CD14-positive monocyte (primary cell): ENCODE results near the gene CHST6. TPM values are rescaled to one million over a fixed set of nuclear protein-coding genes. Genes with fewer than 3 reads are reported as not detected.

Experiments
- DNase-seq, 3 donors: peaks; one replicate each; pipeline ENCODE4 v3.0.0-alpha.2; 2011 to 2022
- H2AFZ ChIP-seq: 2 replicates; pipeline ENCODE4 v1.6.0; 2012; ENCODE audit warnings: mild to moderate bottlenecking, low read depth, low read length, inconsistent platforms; ENCODE audit not compliant: insufficient read depth, poor library complexity, severe bottlenecking
- H3K27ac ChIP-seq, 2 donors: 1 replicate in 1 of 2; 2 replicates in 1 of 2; pipeline ENCODE4 v1.5.1; 2012 to 2013; ENCODE audit warnings: low read length in 2 of 2, control low read depth in 1 of 2, inconsistent platforms in 1 of 2, low read depth in 1 of 2, mild to moderate bottlenecking in 1 of 2
- H3K27me3 ChIP-seq, 2 donors: one replicate each; pipeline versions ENCODE4 v1.6.0 to v1.6.1; 2011 to 2013; ENCODE audit warnings: low read length in 2 of 2; ENCODE audit not compliant: control insufficient read depth in 2 of 2, insufficient read depth in 2 of 2
- H3K36me3 ChIP-seq, 2 donors: replicated peaks in 1 of 2; 1 replicate in 1 of 2; 2 replicates in 1 of 2; pipeline versions ENCODE4 v1.5.1 to v1.6.1; 2012 to 2013; ENCODE audit warnings: low read length in 2 of 2, control low read depth in 1 of 2, inconsistent platforms in 1 of 2, mild to moderate bottlenecking in 1 of 2; ENCODE audit not compliant: insufficient read depth in 2 of 2, control insufficient read depth in 1 of 2
- H3K4me1 ChIP-seq, 2 donors: 1 replicate in 1 of 2; 2 replicates in 1 of 2; pipeline versions ENCODE4 v1.5.1 to v1.6.1; 2012 to 2013; ENCODE audit warnings: low read length in 2 of 2, control low read depth in 1 of 2, inconsistent platforms in 1 of 2, mild to moderate bottlenecking in 1 of 2, moderate library complexity in 1 of 2; ENCODE audit not compliant: insufficient read depth in 2 of 2, control insufficient read depth in 1 of 2
- H3K4me2 ChIP-seq: replicated peaks from 2 replicates; pipeline ENCODE3; 2012; ENCODE audit warnings: low read length, moderate library complexity, mild to moderate bottlenecking; ENCODE audit not compliant: poor library complexity, severe bottlenecking; ENCODE audit errors: extremely low read depth
- H3K4me3 ChIP-seq, 3 experiments: fragments of 200-600 bp in 1 of 3; sonication (generic) in 1 of 3; replicated peaks in 1 of 3; 1 replicate in 2 of 3; 2 replicates in 1 of 3; pipeline ENCODE4 v1.5.1; 2011 to 2013; ENCODE audit warnings: low read length in 3 of 3, mild to moderate bottlenecking in 3 of 3, control low read depth in 2 of 3, low read depth in 2 of 3, inconsistent platforms in 1 of 3, moderate library complexity in 1 of 3
- H3K79me2 ChIP-seq: 2 replicates; pipeline ENCODE4 v1.6.0; 2012; ENCODE audit warnings: mild to moderate bottlenecking, control low read depth, inconsistent platforms, low read length, moderate library complexity; ENCODE audit not compliant: insufficient read depth
- H3K9ac ChIP-seq: 2 replicates; pipeline ENCODE4 v1.6.0; 2017; ENCODE audit warnings: low read length, mild to moderate bottlenecking; ENCODE audit not compliant: insufficient read depth, poor library complexity, severe bottlenecking
- H3K9me3 ChIP-seq, 2 donors: replicated peaks in 1 of 2; 1 replicate in 1 of 2; 2 replicates in 1 of 2; pipeline versions ENCODE4 v1.5.1 to v1.6.1; 2012 to 2013; ENCODE audit warnings: low read length in 2 of 2, control low read depth in 1 of 2; ENCODE audit not compliant: control insufficient read depth in 1 of 2, insufficient read depth in 1 of 2
- H4K20me1 ChIP-seq: 2 replicates; pipeline ENCODE4 v1.6.0; 2012; ENCODE audit warnings: mild to moderate bottlenecking, low read length, control low read depth, moderate library complexity; ENCODE audit not compliant: insufficient read depth
- H3K27ac Mint-ChIP-seq, 7 donors: one replicate each; pipeline ENCODE4 v1.8.0; 2020; ENCODE audit warnings: mild to moderate bottlenecking in 7 of 7, mixed read lengths in 7 of 7, moderate library complexity in 6 of 7, inconsistent platforms in 2 of 7
- H3K27me3 Mint-ChIP-seq, 3 donors: one replicate each; pipeline ENCODE4 v1.8.0; 2021 to 2022; ENCODE audit warnings: low read depth in 3 of 3, mild to moderate bottlenecking in 3 of 3, mixed read lengths in 3 of 3, moderate library complexity in 3 of 3, inconsistent platforms in 1 of 3
- H3K36me3 Mint-ChIP-seq, 2 donors: one replicate each; pipeline ENCODE4 v1.8.0; 2020; ENCODE audit warnings: mixed read lengths in 2 of 2, inconsistent platforms in 1 of 2, mild to moderate bottlenecking in 1 of 2
- H3K4me1 Mint-ChIP-seq: one replicate; pipeline ENCODE4 v1.8.0; 2020; ENCODE audit warnings: mild to moderate bottlenecking, mixed read lengths
- H3K4me3 Mint-ChIP-seq, 2 donors: one replicate each; pipeline ENCODE4 v1.8.0; 2020; ENCODE audit warnings: mild to moderate bottlenecking in 2 of 2, mixed read lengths in 2 of 2, moderate library complexity in 1 of 2
- H3K9me3 Mint-ChIP-seq, 7 donors: one replicate each; pipeline ENCODE4 v1.8.0; 2020 to 2022; ENCODE audit warnings: mixed read lengths in 7 of 7, mild to moderate bottlenecking in 6 of 7, moderate library complexity in 6 of 7, inconsistent platforms in 2 of 7
- WGBS: methylation state at CpG from one replicate; pipeline ENCODE4 v1.1.5; 2013; ENCODE audit warnings: missing lambda C conversion rate; ENCODE audit not compliant: insufficient coverage; 5-methylcytosine and 5-hydroxymethylcytosine counted together
- intact Hi-C, 2 donors: fragments of 100-400 bp; cut with micrococcal nuclease; formaldehyde crosslinking; loops; one replicate each; pipeline versions ENCODE4 v1.15.0 to v1.15.1; 2023
- polyA plus RNA-seq, 3 donors: library from polyadenylated mRNA; depleted of rRNA in 1 of 3; unstranded in 2 of 3; stranded (reverse) in 1 of 3; fragments of 300-500 nt in 2 of 3; fragments of >200 nt in 1 of 3; fragmentation: Illumina TruSeq in 2 of 3; gene quantifications; 1 replicate in 2 of 3; 2 replicates in 1 of 3; pipeline ENCODE4 v1.2.3, GENCODE V29; 2012 to 2021
- TF ChIP-seq, protein P1 (sequence below): fragments of 200-600 bp; IDR thresholded peaks from one replicate; pipeline ENCODE4 v1.8.0; 2022; ENCODE audit warnings: antibody characterized with exemption, mild to moderate bottlenecking

CHST6 gene
- polyA plus RNA-seq, 3 donors, result 0.03 TPM; not detected in 2

DNA sequence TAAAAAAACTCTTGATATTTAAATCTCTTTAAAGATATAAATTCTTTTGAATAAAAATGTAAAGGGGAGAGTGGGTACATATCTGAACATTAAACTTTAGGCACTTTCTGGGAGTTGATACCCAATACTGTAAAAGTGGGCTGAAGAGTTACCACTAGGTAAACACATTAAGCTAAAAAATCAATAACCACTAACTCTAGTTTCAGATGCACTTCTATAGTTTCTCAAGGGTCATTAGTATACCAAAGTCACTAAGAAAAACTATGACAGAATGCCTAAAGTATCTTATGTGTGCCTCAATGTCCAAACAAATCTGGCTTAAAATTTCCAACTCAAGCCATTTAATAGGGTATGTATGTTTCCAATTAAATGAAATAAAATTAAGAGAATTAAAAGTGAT, 48.8 kb downstream of the CHST6 start:
- H3K4me3 Mint-ChIP-seq, result no peak overlapping the region
- no peak for DNase-seq
- no peak overlapping the region for H3K9ac ChIP-seq
- H3K9me3 ChIP-seq, result no peaks in the 10 kb centered on the region
- intact Hi-C loops, result no loop called here
- no peaks in the 10 kb centered on the region for H3K4me1 Mint-ChIP-seq
- H3K36me3 ChIP-seq, result peaks cover 20 to 52% of the 10 kb centered on the region in 2 donors
- H3K27ac Mint-ChIP-seq, result no peak overlapping the region
- no peak overlapping the region for H3K4me2 ChIP-seq
- H3K27me3 ChIP-seq, result no peaks in the 10 kb centered on the region
- H3K79me2 ChIP-seq, result peaks cover 17% of the 10 kb centered on the region
- H3K4me1 ChIP-seq, result no peaks in the 10 kb centered on the region
- H4K20me1 ChIP-seq, result peaks cover 27% of the 10 kb centered on the region
- H3K9me3 Mint-ChIP-seq, result peaks cover 0 to 2% (median 0%) of the 10 kb centered on the region in 7 donors
- peaks cover 40 to 64% of the 10 kb centered on the region in 2 donors for H3K36me3 Mint-ChIP-seq
- no peak overlapping the region for H3K27ac ChIP-seq
- no peaks in the 10 kb centered on the region for H3K27me3 Mint-ChIP-seq
- TF ChIP-seq, protein P1, sequence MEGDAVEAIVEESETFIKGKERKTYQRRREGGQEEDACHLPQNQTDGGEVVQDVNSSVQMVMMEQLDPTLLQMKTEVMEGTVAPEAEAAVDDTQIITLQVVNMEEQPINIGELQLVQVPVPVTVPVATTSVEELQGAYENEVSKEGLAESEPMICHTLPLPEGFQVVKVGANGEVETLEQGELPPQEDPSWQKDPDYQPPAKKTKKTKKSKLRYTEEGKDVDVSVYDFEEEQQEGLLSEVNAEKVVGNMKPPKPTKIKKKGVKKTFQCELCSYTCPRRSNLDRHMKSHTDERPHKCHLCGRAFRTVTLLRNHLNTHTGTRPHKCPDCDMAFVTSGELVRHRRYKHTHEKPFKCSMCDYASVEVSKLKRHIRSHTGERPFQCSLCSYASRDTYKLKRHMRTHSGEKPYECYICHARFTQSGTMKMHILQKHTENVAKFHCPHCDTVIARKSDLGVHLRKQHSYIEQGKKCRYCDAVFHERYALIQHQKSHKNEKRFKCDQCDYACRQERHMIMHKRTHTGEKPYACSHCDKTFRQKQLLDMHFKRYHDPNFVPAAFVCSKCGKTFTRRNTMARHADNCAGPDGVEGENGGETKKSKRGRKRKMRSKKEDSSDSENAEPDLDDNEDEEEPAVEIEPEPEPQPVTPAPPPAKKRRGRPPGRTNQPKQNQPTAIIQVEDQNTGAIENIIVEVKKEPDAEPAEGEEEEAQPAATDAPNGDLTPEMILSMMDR, result no peak
- no peak overlapping the region for H3K4me3 ChIP-seq
- H2AFZ ChIP-seq, result no peak overlapping the region

DNA sequence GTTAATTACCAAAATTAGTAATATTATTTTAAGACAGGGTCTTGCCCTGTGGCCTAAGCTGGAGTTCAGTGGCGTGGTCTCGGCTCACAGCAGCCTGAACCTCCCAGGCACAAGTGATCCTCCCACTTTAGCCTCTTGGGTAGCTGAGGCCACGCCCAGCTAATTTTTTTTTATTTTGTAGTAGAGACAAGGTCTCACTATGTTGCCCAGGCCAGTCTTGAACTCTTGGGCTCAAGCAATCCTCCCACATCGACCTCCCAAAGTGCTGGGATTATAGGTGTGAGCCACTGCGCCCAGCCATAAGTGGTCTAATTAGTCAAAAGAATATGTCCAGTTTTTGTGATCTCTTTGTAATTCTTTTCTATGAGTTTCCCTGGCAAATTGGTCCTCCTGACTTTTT, 49.9 kb downstream of the CHST6 start:
- no peak overlapping the region for H3K4me2 ChIP-seq
- H3K36me3 Mint-ChIP-seq, result peaks cover 30 to 52% of the 10 kb centered on the region in 2 donors
- no peak overlapping the region for H3K27ac Mint-ChIP-seq
- no peak overlapping the region for H2AFZ ChIP-seq
- H4K20me1 ChIP-seq, result peaks cover 17% of the 10 kb centered on the region
- TF ChIP-seq, protein P1, result no peak
- peaks cover 0 to 2% (median 0%) of the 10 kb centered on the region in 3 donors for H3K27me3 Mint-ChIP-seq
- DNase-seq, result no peak
- H3K27me3 ChIP-seq, result no peaks in the 10 kb centered on the region
- H3K4me1 Mint-ChIP-seq, result no peaks in the 10 kb centered on the region
- no peaks in the 10 kb centered on the region for H3K4me1 ChIP-seq
- H3K9me3 Mint-ChIP-seq, result peaks cover 0 to 3% (median 0%) of the 10 kb centered on the region in 7 donors
- H3K9ac ChIP-seq, result no peak overlapping the region
- no peaks in the 10 kb centered on the region for H3K9me3 ChIP-seq
- H3K27ac ChIP-seq, result no peak overlapping the region
- H3K79me2 ChIP-seq, result peaks cover 7% of the 10 kb centered on the region
- WGBS, result 100% methylated on average over 2 of the region's 5 CpGs
- no peak overlapping the region for H3K4me3 Mint-ChIP-seq
- H3K4me3 ChIP-seq, result no peak overlapping the region
- H3K36me3 ChIP-seq, result peaks cover 10 to 41% of the 10 kb centered on the region in 2 donors
- intact Hi-C loops, result no loop called here
